GM21723 (cell line): Measurements from ENCODE around the gene TMEM161B.
A peak's percentile ranks its signal among the peaks of the same experiment; 100 is the strongest.
"Not testable (repeated sequence)": the region's sequence is repeated elsewhere in the genome, so short reads cannot be mapped to it uniquely, and the experiment has no call there.

ENCODE experiments used
- ATAC-seq: cut with Tn5 transposase; IDR thresholded peaks from one replicate; pipeline ENCODE4 v1.9.1; 2021; ENCODE audit warnings: mild to moderate bottlenecking, moderate library complexity; ENCODE audit not compliant: unreplicated experiment

Gene TMEM161B

GRCh38 chr5:88250010-88250409, 18.6 kb downstream of the TMEM161B start:
- no peak for ATAC-seq

- no peak for ATAC-seq
These were observed 19.7 kb downstream of the TMEM161B start for GRCh38 chr5:88248743-88249540.

GRCh38 chr5:88248094-88248493, 20.6 kb downstream of the TMEM161B start:
- no peak for ATAC-seq

GRCh38 chr5:88245893-88246244, 22.8 kb downstream of the TMEM161B start:
- ATAC-seq, result no peak

- ATAC-seq, result no peak
These were observed 23.3 kb downstream of the TMEM161B start for GRCh38 chr5:88245241-88245892.

- ATAC-seq, result no peak
These were observed 24.0 kb downstream of the TMEM161B start for GRCh38 chr5:88244686-88245085.

- ATAC-seq, result not testable (repeated sequence)
These were observed 25.2 kb downstream of the TMEM161B start for GRCh38 chr5:88243493-88243892.

- ATAC-seq, result no peak
These were observed 29.9 kb downstream of the TMEM161B start for GRCh38 chr5:88238732-88239131.

GRCh38 chr5:88236866-88237642, 31.6 kb downstream of the TMEM161B start:
- ATAC-seq, result no peak

GRCh38 chr5:88235828-88236227, 32.8 kb downstream of the TMEM161B start:
- no peak for ATAC-seq

- no peak for ATAC-seq
These were observed 33.3 kb downstream of the TMEM161B start for GRCh38 chr5:88235346-88235745.

- ATAC-seq, result no peak
These were observed 38.0 kb downstream of the TMEM161B start for GRCh38 chr5:88230546-88231066.

GRCh38 chr5:88226881-88227450, 41.7 kb downstream of the TMEM161B start:
- peak; percentile 77 for ATAC-seq

GRCh38 chr5:88214655-88215054, 54.0 kb downstream of the TMEM161B start:
- ATAC-seq, result peak; percentile 58

GRCh38 chr5:88207575-88207974, 61.1 kb downstream of the TMEM161B start:
- no peak for ATAC-seq

- ATAC-seq, result no peak
These were observed 64.5 kb downstream of the TMEM161B start for GRCh38 chr5:88203981-88204750.

GRCh38 chr5:88195636-88196035, 73.0 kb downstream of the TMEM161B start:
- ATAC-seq, result no peak

GRCh38 chr5:88193896-88194295, 74.7 kb downstream of the TMEM161B start:
- ATAC-seq, result no peak

GRCh38 chr5:88190106-88190834, 78.4 kb downstream of the TMEM161B start:
- ATAC-seq, result no peak

- not testable (repeated sequence) for ATAC-seq
These were observed 79.2 kb downstream of the TMEM161B start for GRCh38 chr5:88189484-88189883.
